Measurements from ENCODE around the gene SCFD2.

GRCh38 chr4:52937829-52938228, 428.0 kb downstream of the SCFD2 start:
- TF ChIP-seq TCF12 (IDR thresholded peaks at IDR 0.05; ENCODE audit: low read depth, low read length) (no peak), POLR2A (IDR thresholded peaks at IDR 0.05; ENCODE audit: low read depth, low read length) (no peak), RAD21 (IDR thresholded peaks at IDR 0.05; ENCODE audit: insufficient read depth, low read depth, low read length) (no peak), CTCF (IDR thresholded peaks at IDR 0.05 in 2 of 3, conservative IDR thresholded peaks at IDR 0.05 in 1 of 3; ENCODE audit: control insufficient read depth in 2 of 3, extremely low read depth in 1 of 3, insufficient read depth in 1 of 3, low read depth in 3 of 3, low read length in 3 of 3) (no peak), RBBP5 (conservative IDR thresholded peaks at IDR 0.05) (no peak), EP300 (IDR thresholded peaks at IDR 0.05; ENCODE audit: borderline replicate concordance in 1 of 2, control insufficient read depth in 1 of 2, low read depth in 2 of 2, low read length in 2 of 2) (no peak), USF1 (IDR thresholded peaks at IDR 0.05; ENCODE audit: borderline replicate concordance, extremely low read length, insufficient read depth, low read depth, low read length) (no peak), CEBPB (IDR thresholded peaks at IDR 0.05; ENCODE audit: borderline replicate concordance in 1 of 2, low read depth in 2 of 2, low read length in 2 of 2) (no peak), GATAD2B (conservative IDR thresholded peaks at IDR 0.05; ENCODE audit: low read depth) (no peak), MXI1 (IDR thresholded peaks at IDR 0.05; ENCODE audit: low read depth, low read length) (no peak)
- TF ChIP-seq, protein P1, sequence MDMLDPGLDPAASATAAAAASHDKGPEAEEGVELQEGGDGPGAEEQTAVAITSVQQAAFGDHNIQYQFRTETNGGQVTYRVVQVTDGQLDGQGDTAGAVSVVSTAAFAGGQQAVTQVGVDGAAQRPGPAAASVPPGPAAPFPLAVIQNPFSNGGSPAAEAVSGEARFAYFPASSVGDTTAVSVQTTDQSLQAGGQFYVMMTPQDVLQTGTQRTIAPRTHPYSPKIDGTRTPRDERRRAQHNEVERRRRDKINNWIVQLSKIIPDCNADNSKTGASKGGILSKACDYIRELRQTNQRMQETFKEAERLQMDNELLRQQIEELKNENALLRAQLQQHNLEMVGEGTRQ (IDR thresholded peaks at IDR 0.05; ENCODE audit: borderline replicate concordance, low read depth, low read length), result no peak
